GM21390 (cell line): ENCODE data around the gene AJAP1.

Source experiments
- ATAC-seq: cut with Tn5 transposase; IDR thresholded peaks from one replicate; pipeline ENCODE4 v1.9.1; 2021; ENCODE audit not compliant: unreplicated experiment

Gene AJAP1

GRCh38 chr1:4697801-4698200, 43.4 kb downstream of the AJAP1 start:
- no peak for ATAC-seq

- no peak for ATAC-seq
These were observed 44.5 kb downstream of the AJAP1 start for GRCh38 chr1:4698911-4699310.

- ATAC-seq = no peak
These were observed 45.2 kb downstream of the AJAP1 start for GRCh38 chr1:4699376-4700301.

- ATAC-seq = no peak
These were observed 46.4 kb downstream of the AJAP1 start for GRCh38 chr1:4700801-4701200.

GRCh38 chr1:4701276-4701675, 46.9 kb downstream of the AJAP1 start:
- no peak for ATAC-seq

- ATAC-seq = no peak
These were observed 48.1 kb downstream of the AJAP1 start for GRCh38 chr1:4702464-4702863.

- no peak for ATAC-seq
These were observed 48.5 kb downstream of the AJAP1 start for GRCh38 chr1:4702932-4703331.

- no peak for ATAC-seq
These were observed 49.2 kb downstream of the AJAP1 start for GRCh38 chr1:4703646-4704045.

GRCh38 chr1:4708840-4709507, 54.6 kb downstream of the AJAP1 start:
- no peak for ATAC-seq

GRCh38 chr1:4709641-4710040, 55.2 kb downstream of the AJAP1 start:
- ATAC-seq = no peak

GRCh38 chr1:4710592-4711415, 56.4 kb downstream of the AJAP1 start:
- ATAC-seq = no peak

- no peak for ATAC-seq
These were observed 57.2 kb downstream of the AJAP1 start for GRCh38 chr1:4711416-4712275.

GRCh38 chr1:4713669-4714068, 59.3 kb downstream of the AJAP1 start:
- no peak for ATAC-seq

- ATAC-seq = no peak
These were observed 62.0 kb downstream of the AJAP1 start for GRCh38 chr1:4716406-4716805.

- ATAC-seq = no peak
These were observed 63.7 kb downstream of the AJAP1 start for GRCh38 chr1:4718071-4718470.

GRCh38 chr1:4723106-4723505, 68.7 kb downstream of the AJAP1 start:
- no peak for ATAC-seq

GRCh38 chr1:4724001-4724400, 69.6 kb downstream of the AJAP1 start:
- ATAC-seq = no peak

GRCh38 chr1:4724695-4725250, 70.4 kb downstream of the AJAP1 start:
- no peak for ATAC-seq

- no peak for ATAC-seq
These were observed 71.0 kb downstream of the AJAP1 start for GRCh38 chr1:4725416-4725815.
